K562 (cell line): ENCODE results near the gene PCNX4. TPM values are rescaled to one million over a fixed set of nuclear protein-coding genes. Genes with fewer than 3 reads are reported as not detected.
A peak's percentile ranks its signal among the peaks of the same experiment; 100 is the strongest.

Source experiments
- ATAC-seq: fragments of 200-7000 bp; cut with Tn5 transposase; 3 replicates; pipeline ENCODE4 v1.9.1; 2020; ENCODE audit warnings: moderate library complexity
- BruUV-seq: library from RNA; stranded (reverse); fragments of 400-500 nt; replicated peaks from 2 replicates; lab custom pipeline; 2021; lab: Mats Ljungman, UMichigan
- CTCF ChIA-PET: fragments of 300-600 bp; formaldehyde crosslinking; extraction: SDS; loops from one replicate; lab custom pipeline; 2021; ENCODE audit warnings: low intra/inter-chr PET ratio; lab: Yijun Ruan, JAX
- POLR2A ChIA-PET: fragments of 300-600, 350-650 bp; sonication (Branson Sonifier 250); formaldehyde crosslinking; extraction: SDS; loops from one replicate; lab custom pipeline; 2021; ENCODE audit warnings: antibody characterized with exemption, inconsistent platforms; lab: Yijun Ruan, JAX
- DNase-seq, 4 experiments: peaks; one replicate each; pipeline versions ENCODE4 v3.0.0 to v3.0.0-alpha.2; 2011 to 2018; ENCODE audit warnings: low spot score in 3 of 4, mixed read lengths in 3 of 4; ENCODE audit errors: extremely low read depth in 1 of 4
- FAIRE-seq: peaks from 2 replicates; lab custom pipeline; 2011; peaks lifted over from hg19 to GRCh38; lab: Jason Lieb, UNC
- H2AFZ ChIP-seq: 2 replicates; pipeline ENCODE4 v1.6.0; 2011; ENCODE audit warnings: low read depth, low read length, control low read depth, inconsistent platforms
- H3K27ac ChIP-seq: fragments of 200-600 bp; 3 replicates; pipeline ENCODE4 v1.8.0; 2011; ENCODE audit warnings: low read depth, mild to moderate bottlenecking, control low read depth, inconsistent platforms, low read length, moderate library complexity, mixed read lengths; ENCODE audit errors: extremely low read depth
- H3K27me3 ChIP-seq, 2 experiments: fragments of 300-600 bp in 1 of 2; 2 replicates in 1 of 2; 3 replicates in 1 of 2; pipeline versions ENCODE4 v1.6.0 to v1.8.0; 2011; ENCODE audit warnings: inconsistent platforms in 2 of 2, low read length in 2 of 2, mild to moderate bottlenecking in 1 of 2, mixed read lengths in 1 of 2, moderate library complexity in 1 of 2; ENCODE audit not compliant: control insufficient read depth in 2 of 2, insufficient read depth in 2 of 2
- H3K36me3 ChIP-seq: fragments of 300-600 bp; 3 replicates; pipeline ENCODE4 v1.8.0; 2011; ENCODE audit warnings: mild to moderate bottlenecking, low read length, inconsistent platforms; ENCODE audit not compliant: control insufficient read depth, insufficient read depth
- H3K4me1 ChIP-seq, 2 experiments: fragments of 200-600 bp in 1 of 2; replicated peaks in 1 of 2; 2 replicates in 1 of 2; 3 replicates in 1 of 2; pipeline versions ENCODE4 v1.5.1 to v1.8.0; 2011; ENCODE audit warnings: inconsistent platforms in 2 of 2, low read length in 2 of 2, mild to moderate bottlenecking in 1 of 2, mixed read lengths in 1 of 2, moderate library complexity in 1 of 2; ENCODE audit not compliant: control insufficient read depth in 2 of 2, insufficient read depth in 2 of 2
- H3K4me2 ChIP-seq: 2 replicates; pipeline ENCODE4 v1.6.1; 2011; ENCODE audit warnings: low read length, control low read depth, inconsistent platforms, mixed read lengths; ENCODE audit not compliant: insufficient read depth
- H3K4me3 ChIP-seq: fragments of 200-600 bp; sonication (generic), shearing (Covaris generic); 2 replicates; pipeline ENCODE4 v1.5.1; 2016; ENCODE audit warnings: control low read depth, inconsistent platforms
- H3K79me2 ChIP-seq: fragments of 200-600 bp; 3 replicates; pipeline ENCODE4 v1.8.0; 2011; ENCODE audit warnings: low read length, inconsistent platforms; ENCODE audit not compliant: control insufficient read depth, insufficient read depth
- H3K9ac ChIP-seq, 2 experiments: 2 replicates each; pipeline versions ENCODE4 v1.6.0 to v1.6.1; 2011; ENCODE audit warnings: low read depth in 2 of 2, low read length in 2 of 2, control low read depth in 1 of 2, inconsistent platforms in 1 of 2, mild to moderate bottlenecking in 1 of 2, mixed read lengths in 1 of 2; ENCODE audit not compliant: insufficient read depth in 1 of 2
- H3K9me1 ChIP-seq: one replicate; pipeline ENCODE4 v1.6.0; 2011; ENCODE audit warnings: inconsistent platforms, mild to moderate bottlenecking, low read length, moderate library complexity; ENCODE audit not compliant: control insufficient read depth, insufficient read depth
- H3K9me3 ChIP-seq: replicated peaks from 2 replicates; pipeline ENCODE4 v1.5.1; 2011; ENCODE audit warnings: low read depth, low read length, inconsistent platforms; ENCODE audit not compliant: control insufficient read depth, insufficient read depth
- H4K20me1 ChIP-seq: replicated peaks from 2 replicates; pipeline ENCODE4 v1.6.1; 2011; ENCODE audit warnings: low read length, inconsistent platforms, mixed read lengths; ENCODE audit not compliant: control insufficient read depth, insufficient read depth
- CEBPB ChIP-seq: fragments of 450-650 bp; IDR thresholded peaks from 2 replicates; pipeline ENCODE4 v1.6.1; 2016; ENCODE audit warnings: missing genetic modification characterization, missing compliant biosample characterization
- CEBPG ChIP-seq, 3 experiments: fragments of 200-800 bp in 1 of 3; sonication (Bioruptor generic) in 1 of 3; sonication (generic) in 1 of 3; formaldehyde crosslinking in 1 of 3; IDR thresholded peaks in 2 of 3; conservative IDR thresholded peaks in 1 of 3; 2 replicates each; pipeline versions ENCODE4 v1.6.1 to v1.8.0; 2016 to 2022; ENCODE audit warnings: missing compliant biosample characterization in 2 of 3, missing genetic modification characterization in 2 of 3, mild to moderate bottlenecking in 1 of 3, missing genetic modification reagents in 1 of 3
- HMGN3 ChIP-seq: IDR thresholded peaks from 2 replicates; pipeline ENCODE4 v1.6.1; 2011; ENCODE audit warnings: borderline replicate concordance, low read depth, mild to moderate bottlenecking, mixed read lengths, low read length; ENCODE audit not compliant: insufficient read length; ENCODE audit errors: extremely low read depth
- LARP7 ChIP-seq: fragments of 450-650 bp; IDR thresholded peaks from 2 replicates; pipeline ENCODE4 v1.6.1; 2016
- NR2F6 ChIP-seq: fragments of 450-650 bp; formaldehyde crosslinking; IDR thresholded peaks from 2 replicates; pipeline ENCODE4 v1.4.0; 2020; ENCODE audit warnings: mild to moderate bottlenecking
- WGBS: fragments of 100-300 bp; shearing (Covaris generic); methylation state at CpG from one replicate; pipeline ENCODE4 v1.1.6; 2016; ENCODE audit warnings: low coverage, mixed read lengths; ENCODE audit not compliant: insufficient coverage; ENCODE audit errors: missing lambda C conversion rate; 5-methylcytosine and 5-hydroxymethylcytosine counted together
- in situ Hi-C: fragments of 300-500 bp; cut with MboI; formaldehyde crosslinking; loops from 4 replicates; pipeline ENCODE4 v1.15.0; 2018; ENCODE audit warnings: inconsistent platforms, mixed read lengths
- intact Hi-C: fragments of 100-400 bp; cut with micrococcal nuclease; formaldehyde crosslinking; loops from 2 replicates; pipeline ENCODE4 v1.14.2; 2022
- polyA plus RNA-seq, 8 experiments: library from polyadenylated mRNA; depleted of rRNA in 4 of 8; stranded (reverse) in 5 of 8; unstranded in 3 of 8; fragments of >200 nt; fragmentation: Nextera tagmentation in 2 of 8; fragmentation: Illumina TruSeq in 1 of 8; extraction: Ambion mirVana in 2 of 8; extraction: Trizol in 1 of 8; gene quantifications; 2 replicates each; pipeline versions ENCODE4 v1.2.1 to v1.2.3, GENCODE V29; 2011 to 2014; ENCODE audit warnings: inconsistent platforms in 1 of 8, missing spikeins in 1 of 8
- total RNA-seq, 7 experiments: library from RNA; depleted of rRNA in 6 of 7; stranded (reverse); fragments of >200 nt in 6 of 7; fragmentation: Illumina TruSeq in 2 of 7; extraction: Trizol in 2 of 7; gene quantifications; 2 replicates each; pipeline versions ENCODE4 v1.2.1 to v1.2.3, GENCODE V29; 2011 to 2021; ENCODE audit warnings: low replicate concordance in 1 of 7

Gene PCNX4
- total and polyA plus RNA-seq, 9 of the 15 experiments (the other 6 are each of a cell fraction or from before 2014, with no cell fraction given), result 10.0 to 41.2 (median 22.4) TPM

GRCh38 chr14:60092526-60092920 lies 800 bp downstream of the PCNX4 start:
- no peaks in the 10 kb centered on the region for H3K9me1 ChIP-seq
- in situ Hi-C loops, result no loop called here
- H3K79me2 ChIP-seq, result peaks cover 54% of the 10 kb centered on the region
- TSS peak; percentile 45 for BruUV-seq
- no peak for TF ChIP-seq NR2F6 (CRISPR knock-in tag)
- TF ChIP-seq HMGN3, result peak; percentile 8
- TF ChIP-seq, all 486 proteins: peak for 1
- Histone ChIP-seq H3K36me3 (peaks cover 11% of the 10 kb centered on the region; the same call in 2 of the 3 replicates), H3K27me3 (no peaks in the 10 kb centered on the region), H3K9me3 (no peaks in the 10 kb centered on the region; the same call in 1 of the 2 replicates), H2AFZ (peak overlapping the region; percentile 92), H3K4me1 (peaks cover 0 to 24% of the 10 kb centered on the region in 2 experiments; a peak in 3 of 5 replicates), H3K27ac (peak overlapping the region; percentile 99), H3K4me3 (peak overlapping the region; percentile 76), H4K20me1 (no peaks in the 10 kb centered on the region), H3K4me2 (peak overlapping the region; percentile 84), H3K9ac (peak overlapping the region; percentile 80 to 97)
- ChIA-PET CTCF (no interaction called here), POLR2A (no interaction called here)
- intact Hi-C loops, result loop anchor here (2.0 to 5.0 kb wide), 2 partner anchors 72 to 155 kb away; partner anchors contain the start of genes DHRS7 and PPM1A
- FAIRE-seq, result no peak
- under 1% methylated on average over 14 of the region's 14 CpGs for WGBS
- peak; percentile 8 to 32 (median 10) for DNase-seq
- ATAC-seq, result peak; percentile 26

- H3K4me1 ChIP-seq, result peaks cover 0 to 21% of the 10 kb centered on the region in 2 experiments; a peak in 3 of 5 replicates
- no peak for DNase-seq
- H3K79me2 ChIP-seq, result peaks cover 60% of the 10 kb centered on the region
- no peaks in the 10 kb centered on the region for H3K27me3 ChIP-seq
- no peak for FAIRE-seq
- H3K4me2 ChIP-seq, result peak overlapping the region; percentile 84
- intact Hi-C loops (loop anchor here (2.0 to 5.0 kb wide), 2 partner anchors 72 to 154 kb away; partner anchors contain the start of genes DHRS7 and PPM1A), in situ Hi-C loops (no loop called here)
- peaks cover 16% of the 10 kb centered on the region; the same call in 2 of the 3 replicates for H3K36me3 ChIP-seq
- H3K4me3 ChIP-seq, result peak overlapping the region; percentile 76
- H3K9me1 ChIP-seq, result no peaks in the 10 kb centered on the region
- no peaks in the 10 kb centered on the region; the same call in 1 of the 2 replicates for H3K9me3 ChIP-seq
- H4K20me1 ChIP-seq, result no peaks in the 10 kb centered on the region
- peak overlapping the region; percentile 80 to 83; a peak in 3 of 4 replicates for H3K9ac ChIP-seq
- ChIA-PET POLR2A (no interaction called here), CTCF (no interaction called here)
- ATAC-seq, result no peak
- BruUV-seq, result no TSS peak
- peak overlapping the region; percentile 99 for H3K27ac ChIP-seq
- TF ChIP-seq LARP7 (no peak), CEBPG (CRISPR knock-in tag; IDR thresholded peaks at IDR 0.05) (no peak), CEBPG (tag; conservative IDR thresholded peaks at IDR 0.05 in 1 of 2, IDR thresholded peaks at IDR 0.05 in 1 of 2) (peak in 1 of 2 experiments; percentile 70; a peak in 2 of 4 replicates), CEBPB (tag) (peak; percentile 72)
- 0% methylated on average over 2 of the region's 3 CpGs for whole genome bisulfite sequencing
- H2AFZ ChIP-seq, result no peak overlapping the region
Measured at GRCh38 chr14:60093080-60093479, 1.4 kb downstream of the PCNX4 start.
